8988T (cell line): ENCODE data around the gene AIG1.
"Not testable (repeated sequence)": the region's sequence is repeated elsewhere in the genome, so short reads cannot be mapped to it uniquely, and the experiment has no call there.

Experiments used
- DNase-seq: peaks from one replicate; pipeline ENCODE4 v3.0.0; 2011

AIG1 gene

GRCh38 chr6:143241911-143242310 is 181.2 kb downstream of the AIG1 start:
- DNase-seq = no peak

DNA sequence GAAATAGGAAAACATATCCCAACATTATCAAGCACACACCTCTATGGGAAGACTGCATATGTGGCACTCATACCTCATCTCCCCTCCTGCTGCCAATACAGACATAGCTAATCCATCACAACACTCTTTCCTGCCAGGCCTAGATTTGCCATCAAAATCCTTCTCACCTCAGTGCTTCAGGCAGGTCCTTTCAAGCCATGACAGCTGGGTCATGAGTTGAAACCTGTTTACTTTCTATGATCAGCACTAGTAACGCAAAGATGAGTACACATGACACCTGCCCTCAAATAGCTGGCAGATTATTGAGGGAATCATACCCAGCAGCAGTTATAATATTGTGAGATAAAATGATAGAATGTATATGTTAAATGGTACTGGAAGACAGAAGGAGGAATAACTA is 183.1 kb downstream of the AIG1 start:
- no peak for DNase-seq

- DNase-seq = no peak
These were observed 185.0 kb downstream of the AIG1 start for GRCh38 chr6:143245656-143246055.

DNA sequence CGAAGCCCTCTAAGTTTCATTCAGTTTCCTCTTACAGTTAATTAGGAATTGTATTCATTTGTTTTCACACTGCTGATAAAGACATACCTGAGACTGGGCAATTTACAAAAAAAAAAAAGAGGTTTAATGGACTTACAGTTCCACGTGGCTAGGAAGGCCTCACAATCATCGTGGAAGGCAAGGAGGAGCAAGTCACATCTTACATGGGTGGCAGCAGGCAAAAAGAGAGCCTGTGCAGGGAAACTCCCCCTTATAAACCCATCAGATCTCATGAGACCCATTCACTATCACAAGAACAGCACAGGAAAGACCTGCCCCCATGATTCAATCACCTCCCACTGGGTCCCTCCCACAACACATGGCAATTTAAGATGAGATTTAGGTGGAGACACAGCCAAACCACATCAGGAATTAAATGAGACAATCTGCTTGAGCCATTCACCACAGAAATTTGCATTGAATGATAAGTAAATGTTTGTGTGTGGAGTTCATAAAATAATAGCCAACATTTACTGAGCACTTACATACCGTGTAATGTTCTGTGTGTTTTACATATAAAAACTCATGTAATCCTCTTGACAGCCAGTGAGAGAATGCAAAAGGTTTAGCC is 185.6 kb downstream of the AIG1 start:
- not testable (repeated sequence) for DNase-seq

- no peak for DNase-seq
These were observed 186.9 kb downstream of the AIG1 start for GRCh38 chr6:143247586-143247985.

GRCh38 chr6:143248359-143248758 is 187.7 kb downstream of the AIG1 start:
- no peak for DNase-seq

DNA sequence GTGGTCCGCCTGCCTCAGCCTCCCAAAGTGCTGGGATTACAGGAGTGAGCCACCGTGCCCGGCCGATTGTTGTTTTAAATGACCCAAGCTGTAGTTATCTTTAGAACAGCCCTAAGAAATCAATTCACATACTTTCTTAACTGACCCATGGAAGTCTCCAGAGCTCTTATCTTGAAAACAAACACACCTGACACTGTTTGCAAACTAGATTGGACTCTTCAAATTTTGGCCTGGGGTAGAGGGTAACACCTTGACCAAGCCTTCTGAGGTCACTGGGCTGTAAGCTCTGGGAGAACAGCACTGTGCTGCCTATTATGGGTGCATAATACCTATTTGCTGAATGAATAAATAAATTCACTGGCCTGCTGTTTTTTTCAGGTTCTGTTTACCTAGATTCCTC is 190.6 kb downstream of the AIG1 start:
- no peak for DNase-seq

DNA sequence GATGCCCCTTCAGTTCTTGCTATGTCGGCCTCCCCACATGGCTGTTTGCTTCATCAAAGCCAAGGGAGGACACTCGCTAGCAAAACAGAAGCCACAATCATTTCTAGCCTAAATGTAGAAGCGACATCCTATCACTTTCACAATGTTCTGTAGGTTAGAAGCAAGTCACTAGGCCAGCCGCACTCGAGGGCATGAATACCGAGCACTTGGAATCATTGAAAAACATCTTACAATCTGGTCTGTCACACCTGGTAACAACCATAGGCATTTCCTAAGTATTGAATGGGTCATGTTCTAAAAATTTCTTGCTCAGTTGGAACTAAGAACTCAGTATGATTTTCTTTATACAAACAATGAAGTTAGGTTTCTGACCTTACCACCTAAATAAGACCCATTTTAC is 192.3 kb downstream of the AIG1 start:
- no peak for DNase-seq

GRCh38 chr6:143253586-143253985 is 192.9 kb downstream of the AIG1 start:
- DNase-seq = no peak

- no peak for DNase-seq
These were observed 198.3 kb downstream of the AIG1 start for GRCh38 chr6:143258945-143259344.

- DNase-seq = no peak
These were observed 200.2 kb downstream of the AIG1 start for GRCh38 chr6:143260857-143261256.

DNA sequence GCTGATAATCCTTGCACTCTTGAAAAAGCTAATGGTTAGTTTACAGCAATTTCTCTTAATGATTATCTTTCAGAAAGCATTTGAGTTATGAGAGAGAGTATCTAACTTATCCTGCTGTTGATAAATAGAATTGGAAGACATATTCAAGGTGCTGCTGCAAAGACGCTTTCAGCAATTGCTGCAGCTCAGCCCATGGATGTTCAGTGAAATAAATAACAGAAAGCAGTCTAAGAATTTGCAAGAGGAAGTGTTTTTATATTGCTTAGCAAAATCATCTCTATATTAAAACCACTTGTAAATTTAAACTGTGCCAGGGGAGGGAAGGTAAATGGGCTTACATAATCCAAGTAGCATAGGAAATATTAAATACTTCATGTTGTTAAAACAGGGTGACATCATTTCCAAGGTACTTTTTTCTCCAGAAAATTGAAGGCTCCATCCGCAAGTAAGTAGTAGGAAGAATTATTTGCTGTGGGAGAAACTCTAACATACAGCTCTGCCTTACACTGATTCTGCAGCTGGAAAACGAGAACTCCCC is 201.3 kb downstream of the AIG1 start:
- no peak for DNase-seq

DNA sequence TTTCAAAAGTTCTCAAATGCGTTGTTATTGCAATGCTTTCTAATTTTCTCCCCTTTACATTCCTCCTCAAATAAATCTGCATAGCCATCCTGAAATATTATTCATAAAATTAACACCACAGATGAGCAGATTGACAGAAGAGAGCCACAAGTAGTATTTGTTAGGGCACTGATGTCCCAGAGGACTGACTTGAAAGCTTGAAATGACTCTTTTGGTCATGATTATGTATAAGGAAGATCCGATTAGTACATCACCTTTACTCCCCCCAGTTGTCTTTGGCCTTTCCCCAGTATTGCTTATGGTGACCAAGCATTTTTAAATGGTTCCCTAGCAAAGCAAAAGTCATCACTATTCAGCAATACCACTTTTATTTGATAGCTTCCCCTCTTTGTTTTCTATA is 202.2 kb downstream of the AIG1 start:
- no peak for DNase-seq

DNA sequence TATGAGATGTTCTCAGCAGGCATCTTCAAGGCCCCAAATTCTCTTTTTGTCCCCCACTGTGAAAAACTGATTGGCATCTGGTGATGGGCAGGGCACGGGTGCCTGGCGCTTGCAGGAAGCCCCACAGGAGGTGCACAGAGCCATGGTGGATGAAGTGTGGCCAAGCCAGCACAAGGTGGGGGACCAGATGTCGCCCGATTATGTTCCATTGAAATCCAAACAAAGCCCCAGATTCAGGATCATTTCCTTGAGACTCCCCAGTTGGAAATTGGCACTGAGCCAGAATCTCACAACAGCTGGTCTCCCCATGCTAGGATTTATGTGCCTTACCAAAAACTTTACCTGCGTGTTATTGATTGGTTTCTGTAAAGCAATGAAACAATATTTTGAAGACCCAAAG is 203.7 kb downstream of the AIG1 start:
- no peak for DNase-seq

DNA sequence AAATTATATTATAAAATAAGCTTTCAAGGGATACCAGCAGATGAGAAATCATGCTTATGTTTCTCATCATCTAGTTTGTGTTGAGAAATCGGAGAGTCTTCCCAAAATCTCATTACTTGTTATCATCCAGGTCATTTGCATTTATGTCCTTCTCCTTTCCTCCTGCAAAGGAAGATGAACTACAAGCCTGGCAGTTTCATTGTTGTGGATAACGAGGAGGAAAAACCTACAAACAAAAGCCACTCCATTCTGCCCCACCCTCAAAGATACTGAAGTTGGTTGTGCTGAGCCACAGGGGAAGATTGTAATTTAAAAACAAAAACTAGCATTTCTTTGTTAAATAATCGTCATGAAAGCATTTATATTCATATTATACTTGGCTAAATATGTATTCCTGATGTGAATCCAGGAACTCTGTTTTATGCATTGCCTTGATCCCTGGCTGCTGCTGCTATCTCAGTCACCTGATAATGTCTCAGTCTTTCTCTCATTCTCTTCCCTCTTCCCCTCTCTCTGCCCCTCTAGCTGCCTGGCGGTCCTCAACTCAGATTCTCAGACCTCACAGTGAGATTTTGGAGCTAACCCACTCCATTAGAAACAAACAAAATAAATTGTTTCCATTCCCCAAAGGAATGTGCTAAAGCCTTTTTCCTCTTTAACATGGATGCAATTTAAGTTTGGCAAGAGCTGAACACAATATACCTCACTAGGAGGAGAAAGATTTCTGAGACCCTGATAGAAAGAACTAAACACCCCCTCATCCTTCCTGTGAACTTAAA is 204.5 kb downstream of the AIG1 start:
- DNase-seq = no peak

- DNase-seq = no peak
These were observed 207.1 kb downstream of the AIG1 start for GRCh38 chr6:143267760-143268159.

GRCh38 chr6:143268439-143268838 is 207.8 kb downstream of the AIG1 start:
- DNase-seq = no peak

GRCh38 chr6:143270026-143270425 is 209.3 kb downstream of the AIG1 start:
- no peak for DNase-seq

- DNase-seq = no peak
These were observed 210.3 kb downstream of the AIG1 start for GRCh38 chr6:143271024-143271423.

GRCh38 chr6:143276436-143276835 is 215.7 kb downstream of the AIG1 start:
- DNase-seq = no peak

- DNase-seq = peak; percentile 39
These were observed 218.7 kb downstream of the AIG1 start for GRCh38 chr6:143279385-143279784.

GRCh38 chr6:143283887-143284645 is 223.4 kb downstream of the AIG1 start:
- no peak for DNase-seq

GRCh38 chr6:143286251-143286795 is 225.6 kb downstream of the AIG1 start:
- DNase-seq = no peak
